Measurements from ENCODE around the gene DUSP22.

GRCh38 chr6:322259-322930, 30.1 kb downstream of the DUSP22 start:
- TF ChIP-seq CTCF (IDR thresholded peaks at IDR 0.05) (no peak), EZH2 (IDR thresholded peaks at IDR 0.05; ENCODE audit: borderline replicate concordance, insufficient read depth, low read depth, low read length, poor library complexity, severe bottlenecking) (no peak)
